GM12878 (cell line): ENCODE data around the gene GPR78. TPM values are rescaled to one million over a fixed set of nuclear protein-coding genes. Genes with fewer than 3 reads are reported as not detected.
"Not testable (repeated sequence)": the region's sequence is repeated elsewhere in the genome, so short reads cannot be mapped to it uniquely, and the experiment has no call there.

Source experiments
- ATAC-seq: fragments of 200-7000 bp; cut with Tn5 transposase; 3 replicates; pipeline ENCODE4 v1.9.1; 2020; ENCODE audit warnings: mild to moderate bottlenecking, moderate library complexity
- BruUV-seq: library from RNA; stranded (reverse); fragments of 400-500 nt; replicated peaks from 2 replicates; lab custom pipeline; 2021; lab: Mats Ljungman, UMichigan
- CTCF ChIA-PET: fragments of 300-600 bp; sonication (Branson Sonifier 250); formaldehyde crosslinking; extraction: SDS; loops from one replicate; lab custom pipeline; 2021; ENCODE audit warnings: inconsistent platforms; lab: Yijun Ruan, JAX
- POLR2A ChIA-PET: fragments of 350-600 bp; formaldehyde crosslinking; extraction: SDS; loops from one replicate; lab custom pipeline; 2021; ENCODE audit warnings: inconsistent platforms; lab: Charles Lee
- RAD21 ChIA-PET: fragments of 300-600 bp; sonication (Branson Sonifier 250); formaldehyde crosslinking; loops from one replicate; lab custom pipeline; 2023; ENCODE audit warnings: antibody characterized with exemption; ENCODE audit not compliant: unreplicated experiment; lab: Charles Lee
- SMC1A ChIA-PET: fragments of 300-600 bp; sonication (Branson Sonifier 250); formaldehyde crosslinking; loops from one replicate; lab custom pipeline; 2023; ENCODE audit not compliant: unreplicated experiment, uncharacterized antibody; lab: Charles Lee
- DNase-seq: peaks from one replicate; pipeline ENCODE4 v3.0.0-alpha.2; 2011; ENCODE audit warnings: low read depth, low spot score
- FAIRE-seq: peaks from 3 replicates; lab custom pipeline; 2011; peaks lifted over from hg19 to GRCh38; lab: Jason Lieb, UNC
- H2AFZ ChIP-seq: 2 replicates; pipeline ENCODE4 v1.6.0; 2011; ENCODE audit warnings: low read depth, low read length, control low read depth; ENCODE audit not compliant: control insufficient read depth
- H3K27ac ChIP-seq: 2 replicates; pipeline ENCODE4 v1.5.1; 2011; ENCODE audit warnings: control low read depth; ENCODE audit not compliant: control insufficient read depth, insufficient read depth
- H3K27me3 ChIP-seq, 2 experiments: replicated peaks in 1 of 2; 2 replicates each; pipeline versions ENCODE4 v1.6.0 to v1.6.1; 2011; ENCODE audit warnings: low read length in 1 of 2; ENCODE audit not compliant: control insufficient read depth in 2 of 2, insufficient read depth in 2 of 2
- H3K36me3 ChIP-seq, 2 experiments: 2 replicates each; pipeline ENCODE4 v1.5.1; 2011; ENCODE audit warnings: low read length in 1 of 2; ENCODE audit not compliant: control insufficient read depth in 2 of 2, insufficient read depth in 2 of 2
- H3K4me1 ChIP-seq: 2 replicates; pipeline ENCODE4 v1.6.1; 2011; ENCODE audit warnings: mild to moderate bottlenecking, low read length, moderate library complexity, mixed read lengths; ENCODE audit not compliant: control insufficient read depth, insufficient read depth
- H3K4me2 ChIP-seq: 2 replicates; pipeline ENCODE4 v1.6.0; 2011; ENCODE audit warnings: control low read depth; ENCODE audit not compliant: control insufficient read depth, insufficient read depth
- H3K4me3 ChIP-seq: fragments of 200-600 bp; sonication (generic); 2 replicates; pipeline ENCODE4 v1.5.1; 2016
- H3K79me2 ChIP-seq: 2 replicates; pipeline ENCODE4 v1.6.0; 2011; ENCODE audit warnings: low read length; ENCODE audit not compliant: control insufficient read depth, insufficient read depth
- H3K9ac ChIP-seq: 2 replicates; pipeline ENCODE4 v1.8.0; 2011; ENCODE audit warnings: low read length, control low read depth, mixed read lengths; ENCODE audit not compliant: control insufficient read depth, insufficient read depth
- H3K9me3 ChIP-seq: replicated peaks from 3 replicates; pipeline ENCODE4 v1.5.1; 2011; ENCODE audit warnings: mild to moderate bottlenecking, low read length; ENCODE audit not compliant: control insufficient read depth, insufficient read depth
- H4K20me1 ChIP-seq: 2 replicates; pipeline ENCODE4 v1.6.0; 2011; ENCODE audit not compliant: control insufficient read depth, insufficient read depth
- WGBS: methylation state at CpG from one replicate; pipeline ENCODE4 v1.1.6; 2016; ENCODE audit warnings: low lambda C conversion rate; ENCODE audit not compliant: insufficient replicate concordance, insufficient coverage; ENCODE audit errors: missing lambda C conversion rate; 5-methylcytosine and 5-hydroxymethylcytosine counted together
- in situ Hi-C: fragments of 300-500 bp; cut with MboI; formaldehyde crosslinking; loops from 9 replicates; pipeline ENCODE4 v1.14.3; 2018; ENCODE audit warnings: mixed read lengths
- intact Hi-C: fragments of 100-400 bp; cut with micrococcal nuclease; formaldehyde crosslinking; loops from one replicate; pipeline ENCODE4 v1.14.2; 2022; ENCODE audit not compliant: unreplicated experiment
- polyA plus RNA-seq, 11 experiments: library from polyadenylated mRNA; depleted of rRNA in 4 of 11; unstranded in 6 of 11; stranded (reverse) in 5 of 11; fragments of >200 nt; fragmentation: Nextera tagmentation in 4 of 11; fragmentation: Illumina TruSeq in 1 of 11; extraction: Ambion mirVana in 4 of 11; extraction: Trizol in 1 of 11; gene quantifications; 1 replicate in 1 of 11; 2 replicates in 10 of 11; pipeline versions ENCODE4 v1.2.1 to v1.2.3, GENCODE V29; 2011 to 2016; ENCODE audit warnings: inconsistent platforms in 2 of 11, missing spikeins in 2 of 11, low read depth in 1 of 11
- total RNA-seq, 4 experiments: library from RNA; depleted of rRNA in 3 of 4; stranded (reverse); fragments of >200 nt in 3 of 4; fragmentation: Illumina TruSeq in 1 of 4; extraction: Trizol in 1 of 4; gene quantifications; 2 replicates each; pipeline versions ENCODE4 v1.2.1 to v1.2.3, GENCODE V29; 2013 to 2021

GPR78 gene
- total and polyA plus RNA-seq, 10 of the 15 experiments (the other 5 are each of a cell fraction or from before 2014, with no cell fraction given) = 0.03 TPM; not detected in 9

DNA sequence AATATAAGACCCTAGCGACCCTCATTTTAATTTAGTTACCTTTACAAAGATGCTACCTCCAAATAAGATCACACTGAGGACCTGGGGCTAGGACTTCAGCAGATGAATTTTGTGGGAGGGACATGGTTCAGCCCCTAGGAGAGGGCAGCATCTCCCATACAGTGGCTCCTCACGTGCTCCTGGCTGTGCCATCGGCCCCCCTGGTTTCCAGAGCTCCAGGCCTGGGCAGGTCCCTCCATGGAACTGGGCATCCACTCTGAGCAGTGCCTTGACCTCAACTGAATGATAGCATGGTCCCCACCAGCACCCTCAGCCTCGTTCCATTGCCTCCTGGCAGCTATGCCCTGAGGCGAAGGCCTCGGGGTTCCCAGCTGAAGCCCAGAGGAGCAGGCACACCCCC is 51.7 kb downstream of the GPR78 start:
- FAIRE-seq, ATAC-seq, H3K79me2 ChIP-seq, H3K4me1 ChIP-seq, H4K20me1 ChIP-seq, RAD21 ChIA-PET, H3K36me3 ChIP-seq, SMC1A ChIA-PET, DNase-seq, CTCF ChIA-PET, H3K9me3 ChIP-seq, H2AFZ ChIP-seq, H3K27me3 ChIP-seq, H3K27ac ChIP-seq, BruUV-seq, H3K9ac ChIP-seq, H3K4me3 ChIP-seq, POLR2A ChIA-PET, intact Hi-C loops, H3K4me2 ChIP-seq, in situ Hi-C loops: not testable (repeated sequence)
- 3% methylated on average over 2 of the region's 6 CpGs for WGBS

DNA sequence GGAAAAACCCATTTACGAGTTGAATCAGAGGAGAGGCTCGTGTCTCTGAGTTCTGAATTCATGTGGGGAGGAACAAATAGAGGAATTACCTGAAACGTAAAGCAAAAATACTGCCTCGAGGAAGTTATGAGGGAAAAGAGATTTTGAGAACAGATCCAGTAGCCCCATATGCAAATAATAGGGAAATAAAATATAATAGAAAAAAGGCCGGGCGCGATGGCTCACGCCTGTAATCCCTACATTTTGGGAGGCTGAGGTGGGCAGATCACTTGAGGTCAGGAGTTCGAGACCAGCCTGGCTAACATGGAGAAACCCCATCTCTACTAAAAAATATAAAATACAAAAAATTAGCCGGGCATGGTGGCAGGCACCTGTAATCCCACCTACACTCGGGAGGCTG is 54.6 kb downstream of the GPR78 start:
- POLR2A ChIA-PET, CTCF ChIA-PET, H3K4me3 ChIP-seq, H3K27ac ChIP-seq, intact Hi-C loops, RAD21 ChIA-PET, FAIRE-seq, H4K20me1 ChIP-seq, H2AFZ ChIP-seq, DNase-seq, ATAC-seq, H3K27me3 ChIP-seq, H3K79me2 ChIP-seq, in situ Hi-C loops, H3K4me1 ChIP-seq, H3K36me3 ChIP-seq, SMC1A ChIA-PET, H3K9ac ChIP-seq, H3K4me2 ChIP-seq, BruUV-seq, H3K9me3 ChIP-seq: not testable (repeated sequence)
- 13% methylated on average over 6 of the region's 11 CpGs for WGBS

DNA sequence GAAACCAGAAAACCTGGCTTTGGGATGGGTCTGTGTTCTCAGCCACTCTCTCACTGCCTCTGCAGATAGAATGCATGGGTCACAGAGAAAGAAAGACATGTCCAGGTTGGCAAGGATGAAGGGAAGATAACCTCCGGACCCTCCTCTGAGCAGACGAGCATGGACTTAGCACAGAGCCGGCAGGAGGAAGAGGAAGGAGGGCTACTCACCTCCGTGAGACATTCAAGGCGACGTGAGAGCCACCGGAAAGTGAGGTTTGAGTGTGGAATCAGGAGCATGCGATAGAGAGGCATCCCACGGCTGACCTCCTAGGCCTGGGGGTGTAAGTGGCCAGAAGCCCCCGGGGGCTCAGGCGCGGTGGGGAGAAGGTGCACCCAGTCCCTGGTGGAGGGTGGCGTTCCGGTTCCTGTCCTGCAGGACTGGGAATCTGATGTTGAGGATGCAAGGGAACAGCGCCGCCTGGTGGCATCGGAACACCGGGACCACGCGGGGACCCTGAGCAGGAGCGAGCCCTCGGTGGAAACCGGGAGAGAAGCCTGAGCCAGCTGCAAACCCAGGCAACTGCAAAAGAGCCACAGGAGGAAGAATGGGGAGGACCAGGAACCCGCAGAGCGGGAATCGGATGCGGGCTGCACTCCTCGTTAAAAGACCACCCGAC is 55.8 kb downstream of the GPR78 start:
- H3K9me3 ChIP-seq, intact Hi-C loops, H3K36me3 ChIP-seq, in situ Hi-C loops, H4K20me1 ChIP-seq, DNase-seq, CTCF ChIA-PET, H3K4me3 ChIP-seq, BruUV-seq, H3K4me2 ChIP-seq, H3K27me3 ChIP-seq, H3K4me1 ChIP-seq, H3K79me2 ChIP-seq, H3K9ac ChIP-seq, RAD21 ChIA-PET, FAIRE-seq, H3K27ac ChIP-seq, POLR2A ChIA-PET, SMC1A ChIA-PET, H2AFZ ChIP-seq: not testable (repeated sequence)
- WGBS = no CpG with 5 or more reads among the region's 29 CpGs
- peak; percentile 47; the same call in 2 of the 3 replicates for ATAC-seq
